Peyer's patch (tissue), 4 donors: ENCODE measurements around the gene POF1B.

ENCODE experiments used
- CTCF ChIP-seq, 6 experiments: fragments of 450-650 bp in 4 of 6; fragments of 200-600 bp in 2 of 6; sonication (generic) in 1 of 6; IDR thresholded peaks; one replicate each; pipeline ENCODE4 v1.5.1; 2017 to 2019; ENCODE audit warnings: antibody characterized with exemption in 6 of 6, mild to moderate bottlenecking in 3 of 6, moderate library complexity in 1 of 6
- POLR2A ChIP-seq, 2 donors: fragments of 450-650 bp; IDR thresholded peaks; one replicate each; pipeline ENCODE4 v1.5.1; 2017; ENCODE audit warnings: antibody characterized with exemption in 2 of 2, mild to moderate bottlenecking in 2 of 2, moderate library complexity in 2 of 2

GRCh38 chrX:85419293-85419692, 39.8 kb upstream of the POF1B start:
- TF ChIP-seq POLR2A (IDR thresholded peaks at IDR 0.05) = no peak
- TF ChIP-seq CTCF (IDR thresholded peaks at IDR 0.05) = no peak
